ENCODE results near the gene TRPM5.

The TRPM5 gene

GRCh38 chr11:2443406-2443805 is 908 bp downstream of the TRPM5 start:
- no peaks in the 10 kb centered on the region for H3K27me3 Mint-ChIP-seq
- ATAC-seq (ENCODE audit: low read depth): no peak
- peaks cover 21% of the 10 kb centered on the region for H3K4me1 Mint-ChIP-seq
- no peak overlapping the region for H3K27ac Mint-ChIP-seq
- DNase-seq (ENCODE audit: low spot score in 2 of 2): peak in 1 of 2 donors; percentile 14
- H3K4me3 Mint-ChIP-seq: peak overlapping the region; percentile 43
- no peaks in the 10 kb centered on the region for H3K9me3 Mint-ChIP-seq
- H3K36me3 Mint-ChIP-seq: no peaks in the 10 kb centered on the region

- no peak for ATAC-seq (ENCODE audit: low read depth)
- no peak overlapping the region for H3K27ac Mint-ChIP-seq
Measured at GRCh38 chr11:2442589-2442988, 1.7 kb downstream of the TRPM5 start.

GRCh38 chr11:2441171-2441570 is 3.1 kb downstream of the TRPM5 start:
- Mint-ChIP-seq H3K4me1 (peaks cover 12% of the 10 kb centered on the region), H3K27ac (no peak overlapping the region), H3K9me3 (no peaks in the 10 kb centered on the region), H3K36me3 (no peaks in the 10 kb centered on the region), H3K4me3 (no peak overlapping the region), H3K27me3 (no peaks in the 10 kb centered on the region)
- DNase-seq (ENCODE audit: low spot score in 2 of 2): no peak
- no peak for ATAC-seq (ENCODE audit: low read depth)

More at GRCh38 chr11:2442589-2442988, 1.7 kb downstream of the TRPM5 start:
- no peaks in the 10 kb centered on the region for H3K27me3 Mint-ChIP-seq
- H3K9me3 Mint-ChIP-seq: no peaks in the 10 kb centered on the region
- no peak for DNase-seq (ENCODE audit: low spot score in 2 of 2)
- H3K4me1 Mint-ChIP-seq: peaks cover 21% of the 10 kb centered on the region
- H3K4me3 Mint-ChIP-seq: no peak overlapping the region
- no peaks in the 10 kb centered on the region for H3K36me3 Mint-ChIP-seq

- H3K36me3 Mint-ChIP-seq: no peaks in the 10 kb centered on the region
- no peak overlapping the region for H3K4me3 Mint-ChIP-seq
- DNase-seq (ENCODE audit: low spot score in 2 of 2) (no peak), ATAC-seq (ENCODE audit: low read depth) (no peak)
- no peaks in the 10 kb centered on the region for H3K27me3 Mint-ChIP-seq
- H3K27ac Mint-ChIP-seq: no peak overlapping the region
- peaks cover 8% of the 10 kb centered on the region for H3K4me1 Mint-ChIP-seq
- H3K9me3 Mint-ChIP-seq: no peaks in the 10 kb centered on the region
Measured at GRCh38 chr11:2440646-2441045, 3.7 kb downstream of the TRPM5 start.

- Mint-ChIP-seq H3K9me3 (no peaks in the 10 kb centered on the region), H3K4me3 (no peak overlapping the region), H3K36me3 (no peaks in the 10 kb centered on the region), H3K27ac (no peak overlapping the region), H3K4me1 (peaks cover 5% of the 10 kb centered on the region), H3K27me3 (no peaks in the 10 kb centered on the region)
- ATAC-seq (ENCODE audit: low read depth): no peak
- DNase-seq (ENCODE audit: low spot score in 2 of 2): no peak
Measured at GRCh38 chr11:2439820-2440219, 4.5 kb downstream of the TRPM5 start.

GRCh38 chr11:2437516-2437915 is 6.8 kb downstream of the TRPM5 start:
- DNase-seq (ENCODE audit: low spot score in 2 of 2): no peak
- Mint-ChIP-seq H3K4me1 (peaks cover 2% of the 10 kb centered on the region), H3K9me3 (no peaks in the 10 kb centered on the region), H3K36me3 (no peaks in the 10 kb centered on the region), H3K27me3 (no peaks in the 10 kb centered on the region), H3K4me3 (no peak overlapping the region), H3K27ac (no peak overlapping the region)
- ATAC-seq (ENCODE audit: low read depth): no peak

GRCh38 chr11:2436521-2437031 is 7.7 kb downstream of the TRPM5 start:
- Mint-ChIP-seq H3K4me1 (peaks cover 2% of the 10 kb centered on the region), H3K27ac (no peak overlapping the region), H3K4me3 (no peak overlapping the region), H3K9me3 (no peaks in the 10 kb centered on the region), H3K36me3 (no peaks in the 10 kb centered on the region), H3K27me3 (no peaks in the 10 kb centered on the region)
- DNase-seq (ENCODE audit: low spot score in 2 of 2) (no peak), ATAC-seq (ENCODE audit: low read depth) (no peak)

- Mint-ChIP-seq H3K4me3 (no peak overlapping the region), H3K4me1 (no peaks in the 10 kb centered on the region), H3K27ac (no peak overlapping the region), H3K9me3 (no peaks in the 10 kb centered on the region), H3K36me3 (no peaks in the 10 kb centered on the region), H3K27me3 (no peaks in the 10 kb centered on the region)
- no peak for ATAC-seq (ENCODE audit: low read depth)
- DNase-seq (ENCODE audit: low spot score in 2 of 2): no peak
Measured at GRCh38 chr11:2436013-2436520, 8.2 kb downstream of the TRPM5 start.

- no peaks in the 10 kb centered on the region for H3K36me3 Mint-ChIP-seq
- DNase-seq (ENCODE audit: low spot score in 2 of 2): no peak
- H3K4me1 Mint-ChIP-seq: no peaks in the 10 kb centered on the region
- H3K27me3 Mint-ChIP-seq: no peaks in the 10 kb centered on the region
- no peak overlapping the region for H3K4me3 Mint-ChIP-seq
- H3K9me3 Mint-ChIP-seq: no peaks in the 10 kb centered on the region
- no peak overlapping the region for H3K27ac Mint-ChIP-seq
- no peak for ATAC-seq (ENCODE audit: low read depth)
Measured at GRCh38 chr11:2435288-2436012, 8.9 kb downstream of the TRPM5 start.

- H3K27ac Mint-ChIP-seq: no peak overlapping the region
- no peaks in the 10 kb centered on the region for H3K4me1 Mint-ChIP-seq
- H3K9me3 Mint-ChIP-seq: no peaks in the 10 kb centered on the region
- H3K27me3 Mint-ChIP-seq: no peaks in the 10 kb centered on the region
- ATAC-seq (ENCODE audit: low read depth) (no peak), DNase-seq (ENCODE audit: low spot score in 2 of 2) (no peak)
- no peak overlapping the region for H3K4me3 Mint-ChIP-seq
- no peaks in the 10 kb centered on the region for H3K36me3 Mint-ChIP-seq
Measured at GRCh38 chr11:2434506-2435255, 9.6 kb downstream of the TRPM5 start.

GRCh38 chr11:2434008-2434407 is 10.3 kb downstream of the TRPM5 start:
- no peak for ATAC-seq (ENCODE audit: low read depth)
- no peaks in the 10 kb centered on the region for H3K27me3 Mint-ChIP-seq

GRCh38 chr11:2433106-2433925 is 11.0 kb downstream of the TRPM5 start:
- no peak overlapping the region for H3K27ac Mint-ChIP-seq
- H3K36me3 Mint-ChIP-seq: no peaks in the 10 kb centered on the region
- H3K4me3 Mint-ChIP-seq: no peak overlapping the region

More at GRCh38 chr11:2434008-2434407, 10.3 kb downstream of the TRPM5 start:
- DNase-seq (ENCODE audit: low spot score in 2 of 2): no peak
- Mint-ChIP-seq H3K36me3 (no peaks in the 10 kb centered on the region), H3K4me3 (no peak overlapping the region), H3K27ac (no peak overlapping the region), H3K9me3 (no peaks in the 10 kb centered on the region), H3K4me1 (no peaks in the 10 kb centered on the region)

GRCh38 chr11:2432628-2433071 is 11.7 kb downstream of the TRPM5 start:
- no peaks in the 10 kb centered on the region for H3K36me3 Mint-ChIP-seq
- H3K27me3 Mint-ChIP-seq: no peaks in the 10 kb centered on the region
- H3K4me1 Mint-ChIP-seq: no peaks in the 10 kb centered on the region
- no peak overlapping the region for H3K27ac Mint-ChIP-seq
- no peaks in the 10 kb centered on the region for H3K9me3 Mint-ChIP-seq
- H3K4me3 Mint-ChIP-seq: no peak overlapping the region
- ATAC-seq (ENCODE audit: low read depth): no peak
- no peak for DNase-seq (ENCODE audit: low spot score in 2 of 2)

More at GRCh38 chr11:2433106-2433925, 11.0 kb downstream of the TRPM5 start:
- Mint-ChIP-seq H3K27me3 (no peaks in the 10 kb centered on the region), H3K4me1 (no peaks in the 10 kb centered on the region), H3K9me3 (no peaks in the 10 kb centered on the region)
- ATAC-seq (ENCODE audit: low read depth) (no peak), DNase-seq (ENCODE audit: low spot score in 2 of 2) (no peak)
